ENCODE results near the gene NPAS3.

GRCh38 chr14:33657476-33657875, 718.8 kb downstream of the NPAS3 start:
- TF ChIP-seq, protein P1, sequence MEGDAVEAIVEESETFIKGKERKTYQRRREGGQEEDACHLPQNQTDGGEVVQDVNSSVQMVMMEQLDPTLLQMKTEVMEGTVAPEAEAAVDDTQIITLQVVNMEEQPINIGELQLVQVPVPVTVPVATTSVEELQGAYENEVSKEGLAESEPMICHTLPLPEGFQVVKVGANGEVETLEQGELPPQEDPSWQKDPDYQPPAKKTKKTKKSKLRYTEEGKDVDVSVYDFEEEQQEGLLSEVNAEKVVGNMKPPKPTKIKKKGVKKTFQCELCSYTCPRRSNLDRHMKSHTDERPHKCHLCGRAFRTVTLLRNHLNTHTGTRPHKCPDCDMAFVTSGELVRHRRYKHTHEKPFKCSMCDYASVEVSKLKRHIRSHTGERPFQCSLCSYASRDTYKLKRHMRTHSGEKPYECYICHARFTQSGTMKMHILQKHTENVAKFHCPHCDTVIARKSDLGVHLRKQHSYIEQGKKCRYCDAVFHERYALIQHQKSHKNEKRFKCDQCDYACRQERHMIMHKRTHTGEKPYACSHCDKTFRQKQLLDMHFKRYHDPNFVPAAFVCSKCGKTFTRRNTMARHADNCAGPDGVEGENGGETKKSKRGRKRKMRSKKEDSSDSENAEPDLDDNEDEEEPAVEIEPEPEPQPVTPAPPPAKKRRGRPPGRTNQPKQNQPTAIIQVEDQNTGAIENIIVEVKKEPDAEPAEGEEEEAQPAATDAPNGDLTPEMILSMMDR (IDR thresholded peaks at IDR 0.05; ENCODE audit: low read depth, low read length, missing input control): no peak
- no peak for TF ChIP-seq JUND (IDR thresholded peaks at IDR 0.05)
- no peak for TF ChIP-seq SP1 (IDR thresholded peaks at IDR 0.05)
- TF ChIP-seq TAF1 (conservative IDR thresholded peaks at IDR 0.05): no peak
- TF ChIP-seq RAD21 (IDR thresholded peaks at IDR 0.05): no peak
- no peak for TF ChIP-seq EGR1 (IDR thresholded peaks at IDR 0.05; ENCODE audit: low read depth in 2 of 2)
- TF ChIP-seq REST (IDR thresholded peaks at IDR 0.05): no peak
- no peak for TF ChIP-seq YY1 (IDR thresholded peaks at IDR 0.05)
- TF ChIP-seq FOXA1 (IDR thresholded peaks at IDR 0.05): no peak
- no peak for TF ChIP-seq HNF4G (IDR thresholded peaks at IDR 0.05)
- no peak for TF ChIP-seq GABPA (IDR thresholded peaks at IDR 0.05 in 1 of 2, conservative IDR thresholded peaks at IDR 0.05 in 1 of 2)
- TF ChIP-seq, protein P2, sequence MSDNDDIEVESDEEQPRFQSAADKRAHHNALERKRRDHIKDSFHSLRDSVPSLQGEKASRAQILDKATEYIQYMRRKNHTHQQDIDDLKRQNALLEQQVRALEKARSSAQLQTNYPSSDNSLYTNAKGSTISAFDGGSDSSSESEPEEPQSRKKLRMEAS (IDR thresholded peaks at IDR 0.05): no peak
- no peak for TF ChIP-seq NR2F2 (IDR thresholded peaks at IDR 0.05)

Data from liver (tissue), 3 donors.